Chondrocyte (in vitro differentiated cells): ENCODE data around the gene AHRR. TPM values are rescaled to one million over a fixed set of nuclear protein-coding genes. Genes with fewer than 3 reads are reported as not detected.
A peak's percentile ranks its signal among the peaks of the same experiment; 100 is the strongest.
"Not testable (repeated sequence)": the region's sequence is repeated elsewhere in the genome, so short reads cannot be mapped to it uniquely, and the experiment has no call there.

Experiments used
- DNase-seq: peaks from one replicate; pipeline ENCODE4 v3.0.0; 2021; ENCODE audit warnings: mixed read lengths, low spot score
- H3K27ac Mint-ChIP-seq: one replicate; pipeline ENCODE4 v1.8.0; 2021; ENCODE audit warnings: mild to moderate bottlenecking, moderate library complexity, mixed read lengths; ENCODE audit not compliant: unreplicated experiment
- H3K27me3 Mint-ChIP-seq: 2 replicates; pipeline ENCODE4 v1.8.0; 2021; ENCODE audit warnings: low read depth, mixed read lengths
- H3K36me3 Mint-ChIP-seq: 2 replicates; pipeline ENCODE4 v1.8.0; 2021; ENCODE audit warnings: low read depth, mixed read lengths
- H3K4me1 Mint-ChIP-seq: 2 replicates; pipeline ENCODE4 v1.8.0; 2021; ENCODE audit warnings: low read depth, mild to moderate bottlenecking, mixed read lengths
- H3K4me3 Mint-ChIP-seq: one replicate; pipeline ENCODE4 v1.8.0; 2021; ENCODE audit warnings: mild to moderate bottlenecking, moderate library complexity, mixed read lengths; ENCODE audit not compliant: unreplicated experiment
- H3K9me3 Mint-ChIP-seq: 2 replicates; pipeline ENCODE4 v1.8.0; 2021; ENCODE audit warnings: low read depth, mixed read lengths
- total RNA-seq: library from RNA; stranded (reverse); gene quantifications from 3 replicates; pipeline ENCODE4 v1.2.1, GENCODE V29; 2021
- TF ChIP-seq, protein P1 (sequence below): fragments of 200-600 bp; sonication (generic); IDR thresholded peaks from 2 replicates; pipeline ENCODE4 v1.5.0; 2021; ENCODE audit warnings: antibody characterized with exemption, mild to moderate bottlenecking, moderate library complexity

The AHRR gene
- total RNA-seq, 1 donor from 2014 or later = 17.3 TPM

DNA sequence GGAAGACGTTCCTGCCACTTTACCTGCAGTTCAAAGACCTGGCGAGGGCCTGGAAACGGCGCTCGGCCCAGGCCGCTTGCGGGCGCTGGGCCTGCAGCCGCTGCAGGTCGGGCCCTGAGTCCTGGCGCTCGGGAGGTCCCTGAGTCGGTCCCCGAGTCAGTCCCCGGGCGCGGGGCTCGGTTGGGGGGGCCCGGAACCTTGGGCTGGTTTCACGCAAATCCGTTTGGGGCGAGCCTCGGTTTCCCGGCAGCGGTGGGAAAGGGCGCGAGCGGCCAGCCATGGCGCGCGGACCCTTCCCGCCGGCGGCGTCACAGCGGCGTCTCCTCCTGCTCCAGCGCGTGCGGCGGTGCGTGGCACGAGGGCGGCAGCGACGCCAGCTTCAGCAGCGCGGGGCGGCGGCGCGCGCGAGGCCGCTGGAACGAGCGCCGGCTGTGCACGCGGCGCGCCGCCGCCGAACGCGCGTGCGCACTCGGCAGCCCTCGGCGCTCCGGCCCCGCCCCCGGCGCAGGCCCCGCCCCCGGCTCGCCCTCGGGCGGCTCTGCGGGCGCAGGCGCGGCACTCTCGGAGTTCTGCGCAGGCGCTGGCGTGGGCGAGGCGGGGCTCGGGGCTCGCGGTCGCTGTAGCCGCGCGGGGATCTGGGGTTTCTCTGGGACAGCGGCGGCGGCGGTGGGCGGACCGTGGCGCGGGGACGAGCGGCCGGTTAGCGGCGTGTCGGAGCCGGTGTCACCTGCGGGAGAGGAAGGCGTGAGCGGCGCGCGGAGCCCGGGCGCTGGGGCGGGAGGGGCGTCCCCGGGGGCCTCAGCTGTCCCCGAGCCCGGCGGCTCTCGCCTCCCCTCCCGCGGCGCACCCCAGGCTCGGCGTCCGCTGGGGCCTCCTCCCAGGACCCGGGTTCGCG is 151.4 kb downstream of the AHRR start:
- no peaks in the 10 kb centered on the region for H3K27me3 Mint-ChIP-seq
- H3K4me1 Mint-ChIP-seq = peaks cover 14% of the 10 kb centered on the region
- H3K27ac Mint-ChIP-seq = peak overlapping the region; percentile 61
- H3K36me3 Mint-ChIP-seq = no peaks in the 10 kb centered on the region
- peak; percentile 91 for DNase-seq
- TF ChIP-seq, protein P1, sequence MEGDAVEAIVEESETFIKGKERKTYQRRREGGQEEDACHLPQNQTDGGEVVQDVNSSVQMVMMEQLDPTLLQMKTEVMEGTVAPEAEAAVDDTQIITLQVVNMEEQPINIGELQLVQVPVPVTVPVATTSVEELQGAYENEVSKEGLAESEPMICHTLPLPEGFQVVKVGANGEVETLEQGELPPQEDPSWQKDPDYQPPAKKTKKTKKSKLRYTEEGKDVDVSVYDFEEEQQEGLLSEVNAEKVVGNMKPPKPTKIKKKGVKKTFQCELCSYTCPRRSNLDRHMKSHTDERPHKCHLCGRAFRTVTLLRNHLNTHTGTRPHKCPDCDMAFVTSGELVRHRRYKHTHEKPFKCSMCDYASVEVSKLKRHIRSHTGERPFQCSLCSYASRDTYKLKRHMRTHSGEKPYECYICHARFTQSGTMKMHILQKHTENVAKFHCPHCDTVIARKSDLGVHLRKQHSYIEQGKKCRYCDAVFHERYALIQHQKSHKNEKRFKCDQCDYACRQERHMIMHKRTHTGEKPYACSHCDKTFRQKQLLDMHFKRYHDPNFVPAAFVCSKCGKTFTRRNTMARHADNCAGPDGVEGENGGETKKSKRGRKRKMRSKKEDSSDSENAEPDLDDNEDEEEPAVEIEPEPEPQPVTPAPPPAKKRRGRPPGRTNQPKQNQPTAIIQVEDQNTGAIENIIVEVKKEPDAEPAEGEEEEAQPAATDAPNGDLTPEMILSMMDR = no peak
- no peaks in the 10 kb centered on the region for H3K9me3 Mint-ChIP-seq
- peak overlapping the region; percentile 84 for H3K4me3 Mint-ChIP-seq

DNA sequence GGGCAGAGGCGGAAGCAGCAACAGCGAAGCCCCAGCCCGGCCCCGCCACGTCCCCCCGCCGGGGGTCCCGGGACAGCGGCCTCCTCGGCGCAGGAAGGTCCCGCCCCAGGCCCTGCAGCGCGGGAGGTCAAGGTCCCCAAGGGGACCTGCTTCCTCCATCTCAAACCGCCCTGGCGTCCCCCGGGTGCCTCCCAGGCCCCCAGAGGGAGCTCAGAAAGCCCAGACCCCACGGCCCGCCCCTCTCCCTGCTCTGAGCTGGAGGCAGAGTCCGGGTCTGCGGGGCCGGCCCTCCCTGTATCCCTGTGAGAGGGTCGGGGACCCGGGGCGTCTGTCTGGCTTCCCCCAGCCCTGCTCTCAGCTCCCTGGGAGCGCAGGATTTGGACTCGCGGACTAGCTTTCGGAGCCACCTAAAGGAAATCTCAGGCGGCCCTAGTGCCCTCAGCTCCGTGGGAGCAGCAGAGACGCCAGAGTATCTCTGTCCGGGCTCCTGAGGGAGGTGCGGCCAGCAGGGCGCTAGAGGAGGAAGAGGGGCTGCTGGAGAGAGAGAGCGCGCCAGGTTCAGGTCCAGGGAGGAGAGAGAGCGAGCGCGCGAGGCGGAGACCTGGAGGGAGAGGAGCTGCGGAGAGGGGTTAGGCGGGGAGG is 152.2 kb downstream of the AHRR start:
- peak overlapping the region; percentile 41 for H3K27ac Mint-ChIP-seq
- TF ChIP-seq, protein P1 = no peak
- H3K36me3 Mint-ChIP-seq = no peaks in the 10 kb centered on the region
- peak overlapping the region; percentile 84 for H3K4me3 Mint-ChIP-seq
- no peaks in the 10 kb centered on the region for H3K27me3 Mint-ChIP-seq
- H3K4me1 Mint-ChIP-seq = peaks cover 14% of the 10 kb centered on the region
- H3K9me3 Mint-ChIP-seq = no peaks in the 10 kb centered on the region
- DNase-seq = peak; percentile 90

DNA sequence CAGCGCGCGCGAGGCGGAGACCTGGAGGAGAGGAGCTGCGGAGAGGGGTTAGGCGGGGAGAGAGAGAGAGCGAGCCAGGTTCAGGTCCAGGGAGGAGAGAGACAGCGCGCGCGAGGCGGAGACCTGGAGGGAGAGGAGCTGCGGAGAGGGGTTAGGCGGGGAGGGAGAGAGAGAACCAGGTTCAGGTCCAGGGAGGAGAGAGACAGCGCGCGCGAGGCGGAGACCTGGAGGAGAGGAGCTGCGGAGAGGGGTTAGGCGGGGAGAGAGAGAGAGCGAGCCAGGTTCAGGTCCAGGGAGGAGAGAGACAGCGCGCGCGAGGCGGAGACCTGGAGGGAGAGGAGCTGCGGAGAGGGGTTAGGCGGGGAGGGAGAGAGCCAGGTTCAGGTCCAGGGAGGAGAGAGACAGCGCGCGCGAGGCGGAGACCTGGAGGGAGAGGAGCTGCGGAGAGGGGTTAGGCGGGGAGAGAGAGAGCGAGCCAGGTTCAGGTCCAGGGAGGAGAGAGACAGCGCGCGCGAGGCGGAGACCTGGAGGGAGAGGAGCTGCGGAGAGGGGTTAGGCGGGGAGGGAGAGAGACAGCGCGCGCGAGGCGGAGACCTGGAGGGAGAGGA is 152.8 kb downstream of the AHRR start:
- H3K27ac Mint-ChIP-seq, DNase-seq: not testable (repeated sequence)

GRCh38 chr5:474840-475661 is 153.5 kb downstream of the AHRR start:
- Mint-ChIP-seq H3K9me3 (no peaks in the 10 kb centered on the region), H3K36me3 (no peaks in the 10 kb centered on the region), H3K27me3 (no peaks in the 10 kb centered on the region), H3K27ac (no peak overlapping the region), H3K4me1 (peaks cover 14% of the 10 kb centered on the region), H3K4me3 (peak overlapping the region; percentile 84)
- TF ChIP-seq, protein P1 = no peak
- DNase-seq = peak; percentile 89

More for the DNA sequence above, 152.8 kb downstream of the AHRR start:
- not testable (repeated sequence) for H3K9me3 Mint-ChIP-seq, H3K36me3 Mint-ChIP-seq, H3K27me3 Mint-ChIP-seq
- Mint-ChIP-seq H3K4me3 (peak overlapping the region; percentile 84), H3K4me1 (peaks cover 14% of the 10 kb centered on the region)

DNA sequence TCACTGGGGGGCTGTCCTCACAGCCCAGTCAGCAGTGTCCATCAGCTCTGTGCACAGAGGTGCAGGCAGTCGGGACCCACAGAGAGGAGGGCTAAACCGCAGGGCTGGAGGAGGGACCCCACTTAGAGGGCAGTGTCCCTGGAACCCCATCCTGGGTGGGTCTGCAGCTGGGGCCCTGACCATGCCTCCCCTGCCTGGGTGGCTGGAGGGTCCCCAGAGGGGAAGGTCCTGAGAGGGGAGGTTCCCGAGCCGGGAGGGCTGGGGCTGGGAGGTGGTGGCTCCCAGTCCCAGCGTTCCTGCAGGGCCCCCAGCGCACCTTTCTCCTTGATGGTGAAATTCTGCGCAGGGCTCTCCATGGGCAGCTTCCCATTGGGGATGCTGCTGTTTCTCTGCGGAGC is 154.2 kb downstream of the AHRR start:
- Mint-ChIP-seq H3K4me1 (peaks cover 14% of the 10 kb centered on the region), H3K4me3 (no peak overlapping the region), H3K36me3 (no peaks in the 10 kb centered on the region), H3K27ac (no peak overlapping the region), H3K27me3 (no peaks in the 10 kb centered on the region), H3K9me3 (no peaks in the 10 kb centered on the region)
- DNase-seq = peak; percentile 86
- TF ChIP-seq, protein P1 = no peak
